ENCODE measurements around the gene AGAP1.
"Not testable (repeated sequence)": the region's sequence is repeated elsewhere in the genome, so short reads cannot be mapped to it uniquely, and the experiment has no call there.

Gene AGAP1

GRCh38 chr2:236086971-236087465 is 593.2 kb downstream of the AGAP1 start:
- Histone ChIP-seq H3K27me3 (replicated peaks) (no peaks in the 10 kb centered on the region), H3K36me3 (replicated peaks) (no peaks in the 10 kb centered on the region), H3K4me3 (ENCODE audit: low read depth, low read length) (no peak overlapping the region), H3K27ac (no peak overlapping the region)
- in situ Hi-C loops (cut with HindIII; ENCODE audit: low pct_ligation_motif_present, low sequenced_read_pairs) = no loop called here
- no peak for TF ChIP-seq CTCF (IDR thresholded peaks at IDR 0.05; ENCODE audit: low read depth, low read length, missing control alignments)
- no peak for DNase-seq

GRCh38 chr2:236088368-236089057 is 594.7 kb downstream of the AGAP1 start:
- in situ Hi-C loops (cut with HindIII; ENCODE audit: low pct_ligation_motif_present, low sequenced_read_pairs) = no loop called here
- no peak for TF ChIP-seq CTCF (IDR thresholded peaks at IDR 0.05; ENCODE audit: low read depth, low read length, missing control alignments)
- no peak overlapping the region for H3K27ac ChIP-seq
- H3K4me3 ChIP-seq (ENCODE audit: low read depth, low read length) = no peak overlapping the region
- no peak for DNase-seq
- no peaks in the 10 kb centered on the region for H3K27me3 ChIP-seq (replicated peaks)
- H3K36me3 ChIP-seq (replicated peaks) = no peaks in the 10 kb centered on the region

- no peak for TF ChIP-seq CTCF (IDR thresholded peaks at IDR 0.05; ENCODE audit: low read depth, low read length, missing control alignments)
- H3K27me3 ChIP-seq (replicated peaks) = no peaks in the 10 kb centered on the region
- H3K36me3 ChIP-seq (replicated peaks) = no peaks in the 10 kb centered on the region
- in situ Hi-C loops (cut with HindIII; ENCODE audit: low pct_ligation_motif_present, low sequenced_read_pairs) = no loop called here
- DNase-seq = no peak
- no peak overlapping the region for H3K4me3 ChIP-seq (ENCODE audit: low read depth, low read length)
- H3K27ac ChIP-seq = no peak overlapping the region
Measured at GRCh38 chr2:236089271-236090026, 595.6 kb downstream of the AGAP1 start.

- no peak for DNase-seq
- no peak overlapping the region for H3K27ac ChIP-seq
- no peak overlapping the region for H3K4me3 ChIP-seq (ENCODE audit: low read depth, low read length)
- TF ChIP-seq CTCF (IDR thresholded peaks at IDR 0.05; ENCODE audit: low read depth, low read length, missing control alignments) = no peak
- in situ Hi-C loops (cut with HindIII; ENCODE audit: low pct_ligation_motif_present, low sequenced_read_pairs) = no loop called here
- H3K36me3 ChIP-seq (replicated peaks) = no peaks in the 10 kb centered on the region
- no peaks in the 10 kb centered on the region for H3K27me3 ChIP-seq (replicated peaks)
Measured at GRCh38 chr2:236090027-236090382, 596.2 kb downstream of the AGAP1 start.

GRCh38 chr2:236090826-236091225 is 597.0 kb downstream of the AGAP1 start:
- H3K4me3 ChIP-seq (ENCODE audit: low read depth, low read length); in situ Hi-C loops (cut with HindIII; ENCODE audit: low pct_ligation_motif_present, low sequenced_read_pairs); DNase-seq; H3K27ac ChIP-seq; H3K27me3 ChIP-seq (replicated peaks); H3K36me3 ChIP-seq (replicated peaks): not testable (repeated sequence)

- DNase-seq = no peak
- no peak overlapping the region for H3K4me3 ChIP-seq (ENCODE audit: low read depth, low read length)
- in situ Hi-C loops (cut with HindIII; ENCODE audit: low pct_ligation_motif_present, low sequenced_read_pairs) = no loop called here
- no peak overlapping the region for H3K27ac ChIP-seq
- no peaks in the 10 kb centered on the region for H3K27me3 ChIP-seq (replicated peaks)
- no peak for TF ChIP-seq CTCF (IDR thresholded peaks at IDR 0.05; ENCODE audit: low read depth, low read length, missing control alignments)
- H3K36me3 ChIP-seq (replicated peaks) = no peaks in the 10 kb centered on the region
Measured at GRCh38 chr2:236092714-236093113, 598.9 kb downstream of the AGAP1 start.

Measured in brain microvascular endothelial cell (primary cell).